Measurements from ENCODE around the gene TIGIT. TPM values are rescaled to one million over a fixed set of nuclear protein-coding genes. Genes with fewer than 3 reads are reported as not detected.

Gene TIGIT
- total and polyA plus RNA-seq, 2 experiments from 2014 or later, result 0.07 to 0.50 TPM

DNA sequence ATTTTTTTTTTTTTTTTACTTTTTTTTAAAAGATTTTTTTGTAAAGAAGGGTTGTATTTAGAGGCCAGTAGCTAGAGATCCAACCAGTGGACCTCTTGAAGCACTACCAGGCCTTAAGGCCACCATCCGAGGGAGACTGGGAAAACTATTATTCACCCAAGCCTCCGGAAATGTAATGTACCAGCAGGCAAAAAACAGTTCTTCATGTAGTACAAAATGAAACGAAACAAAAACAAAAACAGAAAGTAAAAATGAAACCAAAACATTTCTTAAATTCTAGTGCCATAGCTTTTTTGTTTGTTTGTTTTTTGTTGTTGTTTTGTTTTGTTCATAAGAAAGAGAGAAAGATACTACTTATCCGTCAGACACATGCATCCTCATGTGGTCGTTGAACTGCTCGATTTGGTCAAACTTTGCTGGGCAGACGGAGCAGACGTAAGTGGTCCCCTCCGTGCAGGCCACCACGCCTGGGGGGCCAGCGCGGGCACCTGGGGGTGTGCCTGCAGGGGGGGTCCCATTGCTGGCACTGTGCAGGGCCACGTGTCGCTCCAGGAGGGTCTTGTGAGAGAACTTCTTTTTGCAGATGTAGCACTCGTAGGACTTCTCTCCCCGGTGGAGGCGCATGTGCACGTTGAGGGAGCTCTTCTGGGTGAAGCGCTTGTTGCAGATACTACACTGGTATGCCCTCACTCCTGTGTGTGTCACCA is 45.0 kb downstream of the TIGIT start:
- Histone ChIP-seq H3K9me2 (ENCODE audit: insufficient read depth) (no peaks in the 10 kb centered on the region), H4K20me1 (replicated peaks; ENCODE audit: insufficient read depth) (no peaks in the 10 kb centered on the region), H3K4me3 (no peak overlapping the region), H3K27ac (ENCODE audit: low read depth) (no peak overlapping the region), H3F3A (replicated peaks; ENCODE audit: low read depth) (no peaks in the 10 kb centered on the region), H2AFZ (no peak overlapping the region; the same call in 1 of the 2 replicates), H3K4me2 (no peak overlapping the region), H3K36me3 (ENCODE audit: insufficient read depth) (no peaks in the 10 kb centered on the region), H3K27me3 (ENCODE audit: insufficient read depth) (no peaks in the 10 kb centered on the region), H3K4me1 (ENCODE audit: insufficient read depth) (peaks cover 20% of the 10 kb centered on the region), H3K79me2 (replicated peaks; ENCODE audit: insufficient read depth) (no peaks in the 10 kb centered on the region)
- no peak for ATAC-seq
- Mint-ChIP-seq H3K27me3 (ENCODE audit: insufficient read depth, low read depth, poor library complexity) (peaks cover 4% of the 10 kb centered on the region), H3K9me3 (no peaks in the 10 kb centered on the region), H3K4me3 (no peak overlapping the region), H3K27ac (no peak overlapping the region), H3K36me3 (ENCODE audit: low read depth) (no peaks in the 10 kb centered on the region), H3K4me1 (peaks cover 34% of the 10 kb centered on the region)
- no peak for TF ChIP-seq JUNB (IDR thresholded peaks at IDR 0.05; ENCODE audit: unreplicated experiment)
- TF ChIP-seq EZH2 (IDR thresholded peaks at IDR 0.05; ENCODE audit: low read depth, unreplicated experiment), result no peak
- TF ChIP-seq, protein P1, sequence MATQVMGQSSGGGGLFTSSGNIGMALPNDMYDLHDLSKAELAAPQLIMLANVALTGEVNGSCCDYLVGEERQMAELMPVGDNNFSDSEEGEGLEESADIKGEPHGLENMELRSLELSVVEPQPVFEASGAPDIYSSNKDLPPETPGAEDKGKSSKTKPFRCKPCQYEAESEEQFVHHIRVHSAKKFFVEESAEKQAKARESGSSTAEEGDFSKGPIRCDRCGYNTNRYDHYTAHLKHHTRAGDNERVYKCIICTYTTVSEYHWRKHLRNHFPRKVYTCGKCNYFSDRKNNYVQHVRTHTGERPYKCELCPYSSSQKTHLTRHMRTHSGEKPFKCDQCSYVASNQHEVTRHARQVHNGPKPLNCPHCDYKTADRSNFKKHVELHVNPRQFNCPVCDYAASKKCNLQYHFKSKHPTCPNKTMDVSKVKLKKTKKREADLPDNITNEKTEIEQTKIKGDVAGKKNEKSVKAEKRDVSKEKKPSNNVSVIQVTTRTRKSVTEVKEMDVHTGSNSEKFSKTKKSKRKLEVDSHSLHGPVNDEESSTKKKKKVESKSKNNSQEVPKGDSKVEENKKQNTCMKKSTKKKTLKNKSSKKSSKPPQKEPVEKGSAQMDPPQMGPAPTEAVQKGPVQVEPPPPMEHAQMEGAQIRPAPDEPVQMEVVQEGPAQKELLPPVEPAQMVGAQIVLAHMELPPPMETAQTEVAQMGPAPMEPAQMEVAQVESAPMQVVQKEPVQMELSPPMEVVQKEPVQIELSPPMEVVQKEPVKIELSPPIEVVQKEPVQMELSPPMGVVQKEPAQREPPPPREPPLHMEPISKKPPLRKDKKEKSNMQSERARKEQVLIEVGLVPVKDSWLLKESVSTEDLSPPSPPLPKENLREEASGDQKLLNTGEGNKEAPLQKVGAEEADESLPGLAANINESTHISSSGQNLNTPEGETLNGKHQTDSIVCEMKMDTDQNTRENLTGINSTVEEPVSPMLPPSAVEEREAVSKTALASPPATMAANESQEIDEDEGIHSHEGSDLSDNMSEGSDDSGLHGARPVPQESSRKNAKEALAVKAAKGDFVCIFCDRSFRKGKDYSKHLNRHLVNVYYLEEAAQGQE (IDR thresholded peaks at IDR 0.05; ENCODE audit: unreplicated experiment), result no peak
- TF ChIP-seq, protein P2, sequence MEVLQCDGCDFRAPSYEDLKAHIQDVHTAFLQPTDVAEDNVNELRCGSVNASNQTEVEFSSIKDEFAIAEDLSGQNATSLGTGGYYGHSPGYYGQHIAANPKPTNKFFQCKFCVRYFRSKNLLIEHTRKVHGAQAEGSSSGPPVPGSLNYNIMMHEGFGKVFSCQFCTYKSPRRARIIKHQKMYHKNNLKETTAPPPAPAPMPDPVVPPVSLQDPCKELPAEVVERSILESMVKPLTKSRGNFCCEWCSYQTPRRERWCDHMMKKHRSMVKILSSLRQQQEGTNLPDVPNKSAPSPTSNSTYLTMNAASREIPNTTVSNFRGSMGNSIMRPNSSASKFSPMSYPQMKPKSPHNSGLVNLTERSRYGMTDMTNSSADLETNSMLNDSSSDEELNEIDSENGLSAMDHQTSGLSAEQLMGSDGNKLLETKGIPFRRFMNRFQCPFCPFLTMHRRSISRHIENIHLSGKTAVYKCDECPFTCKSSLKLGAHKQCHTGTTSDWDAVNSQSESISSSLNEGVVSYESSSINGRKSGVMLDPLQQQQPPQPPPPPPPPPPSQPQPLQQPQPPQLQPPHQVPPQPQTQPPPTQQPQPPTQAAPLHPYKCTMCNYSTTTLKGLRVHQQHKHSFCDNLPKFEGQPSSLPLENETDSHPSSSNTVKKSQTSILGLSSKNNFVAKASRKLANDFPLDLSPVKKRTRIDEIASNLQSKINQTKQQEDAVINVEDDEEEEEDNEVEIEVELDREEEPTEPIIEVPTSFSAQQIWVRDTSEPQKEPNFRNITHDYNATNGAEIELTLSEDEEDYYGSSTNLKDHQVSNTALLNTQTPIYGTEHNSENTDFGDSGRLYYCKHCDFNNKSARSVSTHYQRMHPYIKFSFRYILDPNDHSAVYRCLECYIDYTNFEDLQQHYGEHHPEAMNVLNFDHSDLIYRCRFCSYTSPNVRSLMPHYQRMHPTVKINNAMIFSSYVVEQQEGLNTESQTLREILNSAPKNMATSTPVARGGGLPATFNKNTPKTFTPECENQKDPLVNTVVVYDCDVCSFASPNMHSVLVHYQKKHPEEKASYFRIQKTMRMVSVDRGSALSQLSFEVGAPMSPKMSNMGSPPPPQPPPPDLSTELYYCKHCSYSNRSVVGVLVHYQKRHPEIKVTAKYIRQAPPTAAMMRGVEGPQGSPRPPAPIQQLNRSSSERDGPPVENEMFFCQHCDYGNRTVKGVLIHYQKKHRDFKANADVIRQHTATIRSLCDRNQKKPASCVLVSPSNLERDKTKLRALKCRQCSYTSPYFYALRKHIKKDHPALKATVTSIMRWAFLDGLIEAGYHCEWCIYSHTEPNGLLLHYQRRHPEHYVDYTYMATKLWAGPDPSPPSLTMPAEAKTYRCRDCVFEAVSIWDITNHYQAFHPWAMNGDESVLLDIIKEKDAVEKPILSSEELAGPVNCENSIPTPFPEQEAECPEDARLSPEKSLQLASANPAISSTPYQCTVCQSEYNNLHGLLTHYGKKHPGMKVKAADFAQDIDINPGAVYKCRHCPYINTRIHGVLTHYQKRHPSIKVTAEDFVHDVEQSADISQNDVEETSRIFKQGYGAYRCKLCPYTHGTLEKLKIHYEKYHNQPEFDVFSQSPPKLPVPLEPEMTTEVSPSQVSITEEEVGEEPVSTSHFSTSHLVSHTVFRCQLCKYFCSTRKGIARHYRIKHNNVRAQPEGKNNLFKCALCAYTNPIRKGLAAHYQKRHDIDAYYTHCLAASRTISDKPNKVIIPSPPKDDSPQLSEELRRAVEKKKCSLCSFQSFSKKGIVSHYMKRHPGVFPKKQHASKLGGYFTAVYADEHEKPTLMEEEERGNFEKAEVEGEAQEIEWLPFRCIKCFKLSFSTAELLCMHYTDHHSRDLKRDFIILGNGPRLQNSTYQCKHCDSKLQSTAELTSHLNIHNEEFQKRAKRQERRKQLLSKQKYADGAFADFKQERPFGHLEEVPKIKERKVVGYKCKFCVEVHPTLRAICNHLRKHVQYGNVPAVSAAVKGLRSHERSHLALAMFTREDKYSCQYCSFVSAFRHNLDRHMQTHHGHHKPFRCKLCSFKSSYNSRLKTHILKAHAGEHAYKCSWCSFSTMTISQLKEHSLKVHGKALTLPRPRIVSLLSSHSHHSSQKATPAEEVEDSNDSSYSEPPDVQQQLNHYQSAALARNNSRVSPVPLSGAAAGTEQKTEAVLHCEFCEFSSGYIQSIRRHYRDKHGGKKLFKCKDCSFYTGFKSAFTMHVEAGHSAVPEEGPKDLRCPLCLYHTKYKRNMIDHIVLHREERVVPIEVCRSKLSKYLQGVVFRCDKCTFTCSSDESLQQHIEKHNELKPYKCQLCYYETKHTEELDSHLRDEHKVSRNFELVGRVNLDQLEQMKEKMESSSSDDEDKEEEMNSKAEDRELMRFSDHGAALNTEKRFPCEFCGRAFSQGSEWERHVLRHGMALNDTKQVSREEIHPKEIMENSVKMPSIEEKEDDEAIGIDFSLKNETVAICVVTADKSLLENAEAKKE (CRISPR knock-in tag; IDR thresholded peaks at IDR 0.05), result no peak
- TF ChIP-seq CREB1 (CRISPR knock-in tag; IDR thresholded peaks at IDR 0.05; ENCODE audit: low read depth), result no peak
- no peak for TF ChIP-seq EZH2phosphoT487 (IDR thresholded peaks at IDR 0.05; ENCODE audit: unreplicated experiment)
- no peak for TF ChIP-seq NANOG (IDR thresholded peaks at IDR 0.05; ENCODE audit: borderline replicate concordance)
- TF ChIP-seq POLR2AphosphoS5 (IDR thresholded peaks at IDR 0.05; ENCODE audit: low read depth), result no peak
- no peak for TF ChIP-seq ZNF331 (CRISPR knock-in tag; IDR thresholded peaks at IDR 0.05; ENCODE audit: low read depth)
- TF ChIP-seq, protein P3, sequence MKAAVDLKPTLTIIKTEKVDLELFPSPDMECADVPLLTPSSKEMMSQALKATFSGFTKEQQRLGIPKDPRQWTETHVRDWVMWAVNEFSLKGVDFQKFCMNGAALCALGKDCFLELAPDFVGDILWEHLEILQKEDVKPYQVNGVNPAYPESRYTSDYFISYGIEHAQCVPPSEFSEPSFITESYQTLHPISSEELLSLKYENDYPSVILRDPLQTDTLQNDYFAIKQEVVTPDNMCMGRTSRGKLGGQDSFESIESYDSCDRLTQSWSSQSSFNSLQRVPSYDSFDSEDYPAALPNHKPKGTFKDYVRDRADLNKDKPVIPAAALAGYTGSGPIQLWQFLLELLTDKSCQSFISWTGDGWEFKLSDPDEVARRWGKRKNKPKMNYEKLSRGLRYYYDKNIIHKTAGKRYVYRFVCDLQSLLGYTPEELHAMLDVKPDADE (IDR thresholded peaks at IDR 0.05), result no peak
- TF ChIP-seq, protein P4, sequence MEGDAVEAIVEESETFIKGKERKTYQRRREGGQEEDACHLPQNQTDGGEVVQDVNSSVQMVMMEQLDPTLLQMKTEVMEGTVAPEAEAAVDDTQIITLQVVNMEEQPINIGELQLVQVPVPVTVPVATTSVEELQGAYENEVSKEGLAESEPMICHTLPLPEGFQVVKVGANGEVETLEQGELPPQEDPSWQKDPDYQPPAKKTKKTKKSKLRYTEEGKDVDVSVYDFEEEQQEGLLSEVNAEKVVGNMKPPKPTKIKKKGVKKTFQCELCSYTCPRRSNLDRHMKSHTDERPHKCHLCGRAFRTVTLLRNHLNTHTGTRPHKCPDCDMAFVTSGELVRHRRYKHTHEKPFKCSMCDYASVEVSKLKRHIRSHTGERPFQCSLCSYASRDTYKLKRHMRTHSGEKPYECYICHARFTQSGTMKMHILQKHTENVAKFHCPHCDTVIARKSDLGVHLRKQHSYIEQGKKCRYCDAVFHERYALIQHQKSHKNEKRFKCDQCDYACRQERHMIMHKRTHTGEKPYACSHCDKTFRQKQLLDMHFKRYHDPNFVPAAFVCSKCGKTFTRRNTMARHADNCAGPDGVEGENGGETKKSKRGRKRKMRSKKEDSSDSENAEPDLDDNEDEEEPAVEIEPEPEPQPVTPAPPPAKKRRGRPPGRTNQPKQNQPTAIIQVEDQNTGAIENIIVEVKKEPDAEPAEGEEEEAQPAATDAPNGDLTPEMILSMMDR (conservative IDR thresholded peaks at IDR 0.05; ENCODE audit: low read depth in 2 of 2), result no peak
- TF ChIP-seq STAT1 (IDR thresholded peaks at IDR 0.05; ENCODE audit: unreplicated experiment), result no peak
- TF ChIP-seq ZNF114 (CRISPR knock-in tag; IDR thresholded peaks at IDR 0.05), result no peak
- DNase-seq (ENCODE audit: low spot score), result no peak

Data from GM23338 (cell line).